SH-SY5Y (cell line): ENCODE measurements around the gene SPATA31E1.

Experiments
- GATA2 ChIP-seq: IDR thresholded peaks from 2 replicates; pipeline ENCODE4 v1.6.1; 2011; ENCODE audit warnings: mild to moderate bottlenecking, low read depth, low read length
- GATA3 ChIP-seq: IDR thresholded peaks from 2 replicates; pipeline ENCODE4 v1.6.1; 2011; ENCODE audit warnings: low read depth, mild to moderate bottlenecking, low read length, moderate library complexity

- TF ChIP-seq GATA2 (no peak), GATA3 (no peak)
These were observed 8.9 kb upstream of the SPATA31E1 start for GRCh38 chr9:87873607-87874303.
